ENCODE measurements around the gene UMAD1.

DNA sequence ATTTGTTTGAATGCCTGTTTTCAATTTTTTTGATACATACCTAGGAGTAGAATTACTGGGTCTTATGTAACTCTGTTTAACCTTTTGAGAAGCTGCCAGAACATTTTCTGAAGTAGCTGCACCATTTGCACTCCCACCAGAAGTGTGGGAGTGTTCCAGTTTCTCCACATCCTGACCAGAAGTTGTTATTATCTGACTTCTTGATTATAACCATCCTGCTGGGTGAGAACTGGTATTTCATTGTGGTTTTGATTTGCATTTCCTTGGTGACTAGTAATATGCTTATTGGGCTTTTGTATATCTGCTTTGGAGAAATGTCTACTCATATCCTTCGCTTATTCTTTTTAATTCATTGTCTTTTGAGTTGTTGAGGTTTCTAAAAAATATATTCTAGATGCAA, 210.8 kb downstream of the UMAD1 start:
- TF ChIP-seq, protein P1, sequence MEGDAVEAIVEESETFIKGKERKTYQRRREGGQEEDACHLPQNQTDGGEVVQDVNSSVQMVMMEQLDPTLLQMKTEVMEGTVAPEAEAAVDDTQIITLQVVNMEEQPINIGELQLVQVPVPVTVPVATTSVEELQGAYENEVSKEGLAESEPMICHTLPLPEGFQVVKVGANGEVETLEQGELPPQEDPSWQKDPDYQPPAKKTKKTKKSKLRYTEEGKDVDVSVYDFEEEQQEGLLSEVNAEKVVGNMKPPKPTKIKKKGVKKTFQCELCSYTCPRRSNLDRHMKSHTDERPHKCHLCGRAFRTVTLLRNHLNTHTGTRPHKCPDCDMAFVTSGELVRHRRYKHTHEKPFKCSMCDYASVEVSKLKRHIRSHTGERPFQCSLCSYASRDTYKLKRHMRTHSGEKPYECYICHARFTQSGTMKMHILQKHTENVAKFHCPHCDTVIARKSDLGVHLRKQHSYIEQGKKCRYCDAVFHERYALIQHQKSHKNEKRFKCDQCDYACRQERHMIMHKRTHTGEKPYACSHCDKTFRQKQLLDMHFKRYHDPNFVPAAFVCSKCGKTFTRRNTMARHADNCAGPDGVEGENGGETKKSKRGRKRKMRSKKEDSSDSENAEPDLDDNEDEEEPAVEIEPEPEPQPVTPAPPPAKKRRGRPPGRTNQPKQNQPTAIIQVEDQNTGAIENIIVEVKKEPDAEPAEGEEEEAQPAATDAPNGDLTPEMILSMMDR (IDR thresholded peaks at IDR 0.05): no peak
- TF ChIP-seq POLR2A (IDR thresholded peaks at IDR 0.05): no peak
